K562 (cell line): ENCODE results near the gene SPTBN4. TPM values are rescaled to one million over a fixed set of nuclear protein-coding genes. Genes with fewer than 3 reads are reported as not detected.

ENCODE experiments used
- ARID2 ChIP-seq: fragments of 450-650 bp; IDR thresholded peaks from 2 replicates; pipeline ENCODE4 v1.6.1; 2017; ENCODE audit warnings: antibody characterized with exemption, mild to moderate bottlenecking
- CREB3L1 ChIP-seq: fragments of 450-650 bp; IDR thresholded peaks from 2 replicates; pipeline ENCODE4 v1.6.1; 2014; ENCODE audit warnings: low read depth, mild to moderate bottlenecking, moderate library complexity, borderline replicate concordance
- ELF2 ChIP-seq: fragments of 250-450 bp; sonication (Bioruptor Pico); IDR thresholded peaks from 2 replicates; pipeline ENCODE4 v1.5.0; 2021; ENCODE audit warnings: mild to moderate bottlenecking
- EP300 ChIP-seq: IDR thresholded peaks from 2 replicates; pipeline ENCODE4 v1.6.1; 2012; ENCODE audit warnings: low read length, improper control_type of control experiment
- GTF2A2 ChIP-seq: IDR thresholded peaks from 2 replicates; pipeline ENCODE4 v1.6.1; 2016; ENCODE audit warnings: mild to moderate bottlenecking, missing genetic modification characterization, missing compliant biosample characterization
- HLTF ChIP-seq: fragments of 450-650 bp; IDR thresholded peaks from 2 replicates; pipeline ENCODE4 v1.6.1; 2016
- KAT2B ChIP-seq: IDR thresholded peaks from one replicate; pipeline ENCODE4 v1.6.1; 2012; ENCODE audit warnings: low read depth, mild to moderate bottlenecking, control low read depth, inconsistent platforms, low read length, moderate library complexity
- NELFE ChIP-seq: IDR thresholded peaks from 2 replicates; pipeline ENCODE4 v1.6.1; 2011; ENCODE audit warnings: mild to moderate bottlenecking; ENCODE audit not compliant: insufficient read depth, insufficient read length
- PREB ChIP-seq: sonication (generic); formaldehyde crosslinking; IDR thresholded peaks from 2 replicates; pipeline ENCODE4 v1.8.1; 2023; ENCODE audit warnings: mild to moderate bottlenecking, missing genetic modification reagents
- SMAD2 ChIP-seq: fragments of 150-350 bp; IDR thresholded peaks from 2 replicates; pipeline ENCODE4 v1.6.1; 2014; ENCODE audit warnings: low read depth, mild to moderate bottlenecking, low read length
- SP1 ChIP-seq: sonication (generic); formaldehyde crosslinking; IDR thresholded peaks from 2 replicates; pipeline ENCODE4 v1.8.1; 2022; ENCODE audit warnings: mild to moderate bottlenecking, missing genetic modification reagents
- STAT5B ChIP-seq: fragments of 250-450 bp; sonication (Bioruptor Pico); IDR thresholded peaks from 2 replicates; pipeline ENCODE4 v1.8.0; 2021; ENCODE audit warnings: mild to moderate bottlenecking, inconsistent platforms
- THRB ChIP-seq: fragments of 450-650 bp; formaldehyde crosslinking; conservative IDR thresholded peaks from 2 replicates; pipeline ENCODE4 v1.4.0; 2022; ENCODE audit warnings: mild to moderate bottlenecking, missing genetic modification characterization
- TSC22D4 ChIP-seq: fragments of 450-650 bp; IDR thresholded peaks from 2 replicates; pipeline ENCODE4 v1.6.1; 2016; ENCODE audit warnings: missing genetic modification characterization, missing biosample characterization, control low read depth
- ZBTB12 ChIP-seq: fragments of 250-450 bp; sonication (Bioruptor Pico); IDR thresholded peaks from 2 replicates; pipeline ENCODE4 v1.4.0; 2020
- ZBTB7A ChIP-seq: IDR thresholded peaks from 2 replicates; pipeline ENCODE4 v1.6.1; 2011; ENCODE audit warnings: low read depth, mild to moderate bottlenecking, low read length, moderate library complexity, borderline replicate concordance; ENCODE audit not compliant: control insufficient read depth
- ZFP36 ChIP-seq: fragments of 150-350 bp; IDR thresholded peaks from 2 replicates; pipeline ENCODE4 v1.6.1; 2018; ENCODE audit warnings: low read length, low read depth; ENCODE audit not compliant: partially characterized antibody
- ZHX1 ChIP-seq: fragments of 150-350 bp; conservative IDR thresholded peaks from 2 replicates; pipeline ENCODE4 v1.6.1; 2014; ENCODE audit warnings: low read length
- ZNF324 ChIP-seq: fragments of 250-450 bp; sonication (Bioruptor Pico); IDR thresholded peaks from 2 replicates; pipeline ENCODE4 v1.4.0; 2020; ENCODE audit warnings: mild to moderate bottlenecking
- ZNF584 ChIP-seq: fragments of 200-800 bp; sonication (Bioruptor generic); IDR thresholded peaks from 2 replicates; pipeline ENCODE4 v1.6.1; 2016; ENCODE audit warnings: low read depth, mild to moderate bottlenecking, missing genetic modification characterization, missing compliant biosample characterization
- ZNF780A ChIP-seq: fragments of 250-450 bp; sonication (Bioruptor Pico); IDR thresholded peaks from 2 replicates; pipeline ENCODE4 v1.5.0; 2021; ENCODE audit warnings: mild to moderate bottlenecking
- polyA plus RNA-seq, 8 experiments: library from polyadenylated mRNA; depleted of rRNA in 4 of 8; stranded (reverse) in 5 of 8; unstranded in 3 of 8; fragments of >200 nt; fragmentation: Nextera tagmentation in 2 of 8; fragmentation: Illumina TruSeq in 1 of 8; extraction: Ambion mirVana in 2 of 8; extraction: Trizol in 1 of 8; gene quantifications; 2 replicates each; pipeline versions ENCODE4 v1.2.1 to v1.2.3, GENCODE V29; 2011 to 2014; ENCODE audit warnings: inconsistent platforms in 1 of 8, missing spikeins in 1 of 8
- total RNA-seq, 7 experiments: library from RNA; depleted of rRNA in 6 of 7; stranded (reverse); fragments of >200 nt in 6 of 7; fragmentation: Illumina TruSeq in 2 of 7; extraction: Trizol in 2 of 7; gene quantifications; 2 replicates each; pipeline versions ENCODE4 v1.2.1 to v1.2.3, GENCODE V29; 2011 to 2021; ENCODE audit warnings: low replicate concordance in 1 of 7

SPTBN4 gene
- total and polyA plus RNA-seq, 9 of the 15 experiments (the other 6 are each of a cell fraction or from before 2014, with no cell fraction given), result 0.01 to 1.5 (median 0.86) TPM

- TF ChIP-seq PREB (CRISPR knock-in tag) (no peak), SP1 (CRISPR knock-in tag) (peak; percentile 97), ARID2 (peak; percentile 51; the same call in 1 of the 2 replicates), GTF2A2 (tag) (no peak), EP300 (0 out of 2 replicates have a peak, but pooled peaks have one; percentile 10), ZBTB7A (peak; percentile 72), STAT5B (CRISPR knock-in tag) (no peak), ZNF324 (CRISPR knock-in tag) (no peak), TSC22D4 (tag) (no peak), THRB (CRISPR knock-in tag) (no peak), CREB3L1 (peak; percentile 66; the same call in 1 of the 2 replicates), SMAD2 (no peak), ZBTB12 (CRISPR knock-in tag) (peak; percentile 69), ZNF780A (CRISPR knock-in tag) (no peak), KAT2B (no peak), ZFP36 (no peak), HLTF (peak; percentile 67; the same call in 1 of the 2 replicates), ELF2 (CRISPR knock-in tag) (no peak), NELFE (no peak), ZNF584 (CRISPR knock-in tag) (no peak), ZHX1 (no peak)
These were observed 23.4 kb upstream of the SPTBN4 start (continued) for GRCh38 chr19:40443131-40443999.
